ENCODE data around the gene VPS33A.
"Not testable (repeated sequence)": the region's sequence is repeated elsewhere in the genome, so short reads cannot be mapped to it uniquely, and the experiment has no call there.

The VPS33A gene

GRCh38 chr12:122266230-122266901 is at the start of gene VPS33A:
Gene VPS33A, minus strand, starts transcription at chr12:122266494. Its CDS starts 86 bp downstream, at chr12:122266408.
- DNase-seq (ENCODE audit: low read depth in 2 of 2) = peak; percentile 92 to 95

- no peak for DNase-seq (ENCODE audit: low read depth in 2 of 2)
Observed at GRCh38 chr12:122312926-122313325, 46.6 kb upstream of the VPS33A start.

GRCh38 chr12:122311696-122312095 is 45.4 kb upstream of the VPS33A start:
- no peak for DNase-seq (ENCODE audit: low read depth in 2 of 2)

- no peak for DNase-seq (ENCODE audit: low read depth in 2 of 2)
Observed at GRCh38 chr12:122310626-122311333, 44.5 kb upstream of the VPS33A start.

- no peak for DNase-seq (ENCODE audit: low read depth in 2 of 2)
Observed at GRCh38 chr12:122309564-122310121, 43.3 kb upstream of the VPS33A start.

GRCh38 chr12:122308811-122309210 is 42.5 kb upstream of the VPS33A start:
- DNase-seq (ENCODE audit: low read depth in 2 of 2) = no peak

- no peak for DNase-seq (ENCODE audit: low read depth in 2 of 2)
Observed at GRCh38 chr12:122306407-122306806, 40.1 kb upstream of the VPS33A start.

GRCh38 chr12:122304924-122305323 is 38.6 kb upstream of the VPS33A start:
- no peak for DNase-seq (ENCODE audit: low read depth in 2 of 2)

- DNase-seq (ENCODE audit: low read depth in 2 of 2) = no peak
Observed at GRCh38 chr12:122303068-122303467, 36.8 kb upstream of the VPS33A start.

- DNase-seq (ENCODE audit: low read depth in 2 of 2) = no peak
Observed at GRCh38 chr12:122298071-122298748, 31.9 kb upstream of the VPS33A start.

- DNase-seq (ENCODE audit: low read depth in 2 of 2) = no peak
Observed at GRCh38 chr12:122297494-122297893, 31.2 kb upstream of the VPS33A start.

GRCh38 chr12:122295877-122296276 is 29.6 kb upstream of the VPS33A start:
- no peak for DNase-seq (ENCODE audit: low read depth in 2 of 2)

GRCh38 chr12:122293081-122293480 is 26.8 kb upstream of the VPS33A start:
- DNase-seq (ENCODE audit: low read depth in 2 of 2) = no peak

- DNase-seq (ENCODE audit: low read depth in 2 of 2) = no peak
Observed at GRCh38 chr12:122291431-122291830, 25.1 kb upstream of the VPS33A start.

GRCh38 chr12:122283680-122284079 is 17.4 kb upstream of the VPS33A start:
- DNase-seq (ENCODE audit: low read depth in 2 of 2) = no peak

- no peak for DNase-seq (ENCODE audit: low read depth in 2 of 2)
Observed at GRCh38 chr12:122282061-122282460, 15.8 kb upstream of the VPS33A start.

- no peak for DNase-seq (ENCODE audit: low read depth in 2 of 2)
Observed at GRCh38 chr12:122276242-122276641, 9.9 kb upstream of the VPS33A start.

- DNase-seq (ENCODE audit: low read depth in 2 of 2) = no peak
Observed at GRCh38 chr12:122275459-122275858, 9.2 kb upstream of the VPS33A start.

- peak; percentile 12 to 13 for DNase-seq (ENCODE audit: low read depth in 2 of 2)
Observed at GRCh38 chr12:122265886-122266229, 436 bp downstream of the VPS33A start.

- DNase-seq (ENCODE audit: low read depth in 2 of 2) = no peak
Observed at GRCh38 chr12:122265476-122265875, 818 bp downstream of the VPS33A start.

- DNase-seq (ENCODE audit: low read depth in 2 of 2) = not testable (repeated sequence)
Observed at GRCh38 chr12:122260735-122261134, 5.6 kb downstream of the VPS33A start.

- not testable (repeated sequence) for DNase-seq (ENCODE audit: low read depth in 2 of 2)
Observed at GRCh38 chr12:122258939-122259338, 7.4 kb downstream of the VPS33A start.

GRCh38 chr12:122258462-122258861 is 7.8 kb downstream of the VPS33A start:
- not testable (repeated sequence) for DNase-seq (ENCODE audit: low read depth in 2 of 2)

Data from stimulated activated CD8-positive, alpha-beta memory T cell treated with anti-CD3 and anti-CD28 coated beads, Interleukin-2, amount 100 ng/mL, for 48 hours (primary cell).